NOMO-1 treated with DMSO at 0.1 percent for 48 hours (cell line): ENCODE measurements around the gene CCL22.
"Not testable (repeated sequence)": the region's sequence is repeated elsewhere in the genome, so short reads cannot be mapped to it uniquely, and the experiment has no call there.

Source experiments
- DNase-seq: peaks from one replicate; lab custom pipeline; 2025; ENCODE audit not compliant: unreplicated experiment; lab: John Stamatoyannopoulos, UW

CCL22 gene

GRCh38 chr16:57374067-57374534 lies 15.5 kb downstream of the CCL22 start:
- DNase-seq = no peak

- DNase-seq = not testable (repeated sequence)
These were observed 16.4 kb downstream of the CCL22 start for GRCh38 chr16:57374925-57375465.

GRCh38 chr16:57376313-57376818 lies 17.8 kb downstream of the CCL22 start:
- no peak for DNase-seq

GRCh38 chr16:57377080-57377841 lies 18.7 kb downstream of the CCL22 start:
- no peak for DNase-seq

GRCh38 chr16:57379579-57379978 lies 21.0 kb downstream of the CCL22 start:
- DNase-seq = no peak

GRCh38 chr16:57380671-57381462 lies 22.3 kb downstream of the CCL22 start:
- DNase-seq = no peak

GRCh38 chr16:57381791-57382534 lies 23.4 kb downstream of the CCL22 start:
- no peak for DNase-seq

GRCh38 chr16:57382535-57383275 lies 24.1 kb downstream of the CCL22 start:
- no peak for DNase-seq

- DNase-seq = no peak
These were observed 25.0 kb downstream of the CCL22 start for GRCh38 chr16:57383276-57384247.

- DNase-seq = peak; percentile 58
These were observed 25.9 kb downstream of the CCL22 start for GRCh38 chr16:57384248-57385070.

- DNase-seq = no peak
These were observed 26.5 kb downstream of the CCL22 start for GRCh38 chr16:57385083-57385482.

GRCh38 chr16:57386381-57386951 lies 27.9 kb downstream of the CCL22 start:
- no peak for DNase-seq

- no peak for DNase-seq
These were observed 29.2 kb downstream of the CCL22 start for GRCh38 chr16:57387598-57388354.

- DNase-seq = no peak
These were observed 29.9 kb downstream of the CCL22 start for GRCh38 chr16:57388359-57389086.

- no peak for DNase-seq
These were observed 30.5 kb downstream of the CCL22 start for GRCh38 chr16:57389087-57389468.

GRCh38 chr16:57390636-57391295 lies 32.2 kb downstream of the CCL22 start:
- DNase-seq = no peak
